Measurements from ENCODE around the gene PNPLA6. TPM values are rescaled to one million over a fixed set of nuclear protein-coding genes. Genes with fewer than 3 reads are reported as not detected.
"Not testable (repeated sequence)": the region's sequence is repeated elsewhere in the genome, so short reads cannot be mapped to it uniquely, and the experiment has no call there.

Gene PNPLA6
- total RNA-seq, 1 donor from 2014 or later = 157 TPM

- DNase-seq (ENCODE audit: low spot score) = peak; percentile 64
Measured at GRCh38 chr19:7533281-7533885, 2.1 kb upstream of the PNPLA6 start.

GRCh38 chr19:7533925-7534480 lies 1.5 kb upstream of the PNPLA6 start:
- DNase-seq (ENCODE audit: low spot score) = peak; percentile 87

GRCh38 chr19:7534531-7535046 lies 928 bp upstream of the PNPLA6 start:
- DNase-seq (ENCODE audit: low spot score) = peak; percentile 68

GRCh38 chr19:7535998-7536695 lies 630 bp downstream of the PNPLA6 start:
- DNase-seq (ENCODE audit: low spot score) = no peak

- DNase-seq (ENCODE audit: low spot score) = not testable (repeated sequence)
Measured at GRCh38 chr19:7538990-7539389, 3.5 kb downstream of the PNPLA6 start.

- DNase-seq (ENCODE audit: low spot score) = no peak
Measured at GRCh38 chr19:7539827-7540425, 4.4 kb downstream of the PNPLA6 start.

- no peak for DNase-seq (ENCODE audit: low spot score)
Measured at GRCh38 chr19:7540761-7541474, 5.4 kb downstream of the PNPLA6 start.

- no peak for DNase-seq (ENCODE audit: low spot score)
Measured at GRCh38 chr19:7541475-7541824, 5.9 kb downstream of the PNPLA6 start.

- DNase-seq (ENCODE audit: low spot score) = no peak
Measured at GRCh38 chr19:7541828-7542443, 6.4 kb downstream of the PNPLA6 start.

- DNase-seq (ENCODE audit: low spot score) = no peak
Measured at GRCh38 chr19:7542556-7543348, 7.2 kb downstream of the PNPLA6 start.

GRCh38 chr19:7544626-7545025 lies 9.1 kb downstream of the PNPLA6 start:
- DNase-seq (ENCODE audit: low spot score) = no peak

GRCh38 chr19:7545300-7545699 lies 9.8 kb downstream of the PNPLA6 start:
- no peak for DNase-seq (ENCODE audit: low spot score)

- no peak for DNase-seq (ENCODE audit: low spot score)
Measured at GRCh38 chr19:7545904-7546303, 10.4 kb downstream of the PNPLA6 start.

GRCh38 chr19:7547159-7547558 lies 11.6 kb downstream of the PNPLA6 start:
- no peak for DNase-seq (ENCODE audit: low spot score)

- DNase-seq (ENCODE audit: low spot score) = no peak
Measured at GRCh38 chr19:7549429-7550148, 14.1 kb downstream of the PNPLA6 start.

- DNase-seq (ENCODE audit: low spot score) = no peak
Measured at GRCh38 chr19:7550169-7550770, 14.8 kb downstream of the PNPLA6 start.

GRCh38 chr19:7550987-7551761 lies 15.7 kb downstream of the PNPLA6 start:
- peak; percentile 77 for DNase-seq (ENCODE audit: low spot score)

- DNase-seq (ENCODE audit: low spot score) = no peak
Measured at GRCh38 chr19:7552781-7553180, 17.3 kb downstream of the PNPLA6 start.

GRCh38 chr19:7554565-7554964 lies 19.0 kb downstream of the PNPLA6 start:
- DNase-seq (ENCODE audit: low spot score) = no peak
